Natural killer cell (primary cell): ENCODE measurements around the gene PINLYP. TPM values are rescaled to one million over a fixed set of nuclear protein-coding genes. Genes with fewer than 3 reads are reported as not detected.
A peak's percentile ranks its signal among the peaks of the same experiment; 100 is the strongest.

Experiments
- ATAC-seq, 3 donors: fragments of 150-1000 bp in 2 of 3; fragments of 200-7000 bp in 1 of 3; cut with Tn5 transposase; 1 replicate in 1 of 3; 2 replicates in 2 of 3; pipeline ENCODE4 v1.10.0; 2021; ENCODE audit warnings: mild to moderate bottlenecking in 2 of 3, moderate library complexity in 2 of 3
- DNase-seq, 2 donors: peaks; one replicate each; pipeline versions ENCODE4 v3.0.0 to v3.0.0-alpha.2; 2013 to 2021; ENCODE audit warnings: mixed read lengths in 1 of 2
- H3K27ac ChIP-seq: one replicate; pipeline ENCODE4 v1.5.1; 2013; ENCODE audit warnings: mild to moderate bottlenecking, low read length
- H3K27me3 ChIP-seq: one replicate; pipeline ENCODE4 v1.6.1; 2013; ENCODE audit warnings: low read length; ENCODE audit not compliant: control insufficient read depth, insufficient read depth
- H3K36me3 ChIP-seq: one replicate; pipeline ENCODE4 v1.6.1; 2013; ENCODE audit warnings: low read length; ENCODE audit not compliant: control insufficient read depth, insufficient read depth
- H3K4me1 ChIP-seq: one replicate; pipeline ENCODE4 v1.6.1; 2013; ENCODE audit warnings: low read length; ENCODE audit not compliant: control insufficient read depth, insufficient read depth
- H3K4me3 ChIP-seq: one replicate; pipeline ENCODE4 v1.5.1; 2013; ENCODE audit warnings: low read length
- H3K9me3 ChIP-seq: one replicate; pipeline ENCODE4 v1.6.1; 2013; ENCODE audit warnings: low read length; ENCODE audit not compliant: control insufficient read depth, insufficient read depth
- H3K27ac Mint-ChIP-seq, 2 donors: one replicate each; pipeline ENCODE4 v1.8.0; 2022; ENCODE audit warnings: mild to moderate bottlenecking in 2 of 2, mixed read lengths in 2 of 2, moderate library complexity in 1 of 2
- H3K27me3 Mint-ChIP-seq, 2 donors: one replicate each; pipeline ENCODE4 v1.8.0; 2022; ENCODE audit warnings: low read depth in 2 of 2, mixed read lengths in 2 of 2
- H3K36me3 Mint-ChIP-seq: one replicate; pipeline ENCODE4 v1.8.0; 2022; ENCODE audit warnings: mixed read lengths
- H3K4me1 Mint-ChIP-seq, 2 donors: one replicate each; pipeline ENCODE4 v1.8.0; 2022; ENCODE audit warnings: mixed read lengths in 2 of 2
- H3K4me3 Mint-ChIP-seq: one replicate; pipeline ENCODE4 v1.8.0; 2022; ENCODE audit warnings: mild to moderate bottlenecking, moderate library complexity, mixed read lengths
- H3K9me3 Mint-ChIP-seq, 2 donors: one replicate each; pipeline ENCODE4 v1.8.0; 2022; ENCODE audit warnings: mixed read lengths in 2 of 2
- WGBS: methylation state at CpG from one replicate; pipeline ENCODE4 v1.1.7; 2013; ENCODE audit warnings: missing lambda C conversion rate; ENCODE audit not compliant: insufficient coverage; 5-methylcytosine and 5-hydroxymethylcytosine counted together
- intact Hi-C: fragments of 100-400 bp; cut with micrococcal nuclease; formaldehyde crosslinking; loops from one replicate; pipeline ENCODE4 v1.14.2; 2022
- total RNA-seq, 4 donors: library from RNA; stranded (reverse); fragments of 120-200 nt in 1 of 4; gene quantifications; one replicate each; pipeline versions ENCODE4 v1.2.3 to v1.2.4, GENCODE V29; 2013 to 2022
- TF ChIP-seq, protein P1 (sequence below): fragments of 200-600 bp; IDR thresholded peaks from one replicate; pipeline ENCODE4 v1.8.0; 2022; ENCODE audit warnings: antibody characterized with exemption

The PINLYP gene
- total RNA-seq, 3 donors from 2014 or later (not counting 1 experiment from before 2014, with no cell fraction given): 1.7 to 3.0 (median 2.4) TPM

GRCh38 chr19:43616306-43616705 lies 40.7 kb downstream of the PINLYP start:
- Mint-ChIP-seq H3K4me1 (peaks cover 46 to 75% of the 10 kb centered on the region in 2 donors), H3K36me3 (no peaks in the 10 kb centered on the region), H3K4me3 (no peak overlapping the region), H3K27ac (peak overlapping the region; percentile 35 to 72), H3K27me3 (no peaks in the 10 kb centered on the region), H3K9me3 (no peaks in the 10 kb centered on the region)
- Histone ChIP-seq H3K4me3 (no peak overlapping the region), H3K27ac (no peak overlapping the region), H3K27me3 (no peaks in the 10 kb centered on the region), H3K4me1 (peaks cover 18% of the 10 kb centered on the region), H3K9me3 (no peaks in the 10 kb centered on the region), H3K36me3 (peaks cover 18% of the 10 kb centered on the region)
- TF ChIP-seq, protein P1, sequence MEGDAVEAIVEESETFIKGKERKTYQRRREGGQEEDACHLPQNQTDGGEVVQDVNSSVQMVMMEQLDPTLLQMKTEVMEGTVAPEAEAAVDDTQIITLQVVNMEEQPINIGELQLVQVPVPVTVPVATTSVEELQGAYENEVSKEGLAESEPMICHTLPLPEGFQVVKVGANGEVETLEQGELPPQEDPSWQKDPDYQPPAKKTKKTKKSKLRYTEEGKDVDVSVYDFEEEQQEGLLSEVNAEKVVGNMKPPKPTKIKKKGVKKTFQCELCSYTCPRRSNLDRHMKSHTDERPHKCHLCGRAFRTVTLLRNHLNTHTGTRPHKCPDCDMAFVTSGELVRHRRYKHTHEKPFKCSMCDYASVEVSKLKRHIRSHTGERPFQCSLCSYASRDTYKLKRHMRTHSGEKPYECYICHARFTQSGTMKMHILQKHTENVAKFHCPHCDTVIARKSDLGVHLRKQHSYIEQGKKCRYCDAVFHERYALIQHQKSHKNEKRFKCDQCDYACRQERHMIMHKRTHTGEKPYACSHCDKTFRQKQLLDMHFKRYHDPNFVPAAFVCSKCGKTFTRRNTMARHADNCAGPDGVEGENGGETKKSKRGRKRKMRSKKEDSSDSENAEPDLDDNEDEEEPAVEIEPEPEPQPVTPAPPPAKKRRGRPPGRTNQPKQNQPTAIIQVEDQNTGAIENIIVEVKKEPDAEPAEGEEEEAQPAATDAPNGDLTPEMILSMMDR: no peak
- no CpG with 5 or more reads among the region's 1 CpG for WGBS
- ATAC-seq: no peak
- no peak for DNase-seq
- intact Hi-C loops: no loop called here

GRCh38 chr19:43616954-43617353 lies 41.4 kb downstream of the PINLYP start:
- Mint-ChIP-seq H3K9me3 (no peaks in the 10 kb centered on the region), H3K27ac (peak overlapping the region; percentile 35 to 72), H3K36me3 (no peaks in the 10 kb centered on the region), H3K4me3 (no peak overlapping the region), H3K4me1 (peaks cover 41 to 69% of the 10 kb centered on the region in 2 donors), H3K27me3 (no peaks in the 10 kb centered on the region)
- Histone ChIP-seq H3K36me3 (peaks cover 16% of the 10 kb centered on the region), H3K27ac (no peak overlapping the region), H3K27me3 (no peaks in the 10 kb centered on the region), H3K9me3 (no peaks in the 10 kb centered on the region), H3K4me3 (no peak overlapping the region), H3K4me1 (peaks cover 18% of the 10 kb centered on the region)
- DNase-seq (no peak), ATAC-seq (no peak)
- intact Hi-C loops: no loop called here
- WGBS: 88% methylated on average over 6 of the region's 6 CpGs
- TF ChIP-seq, protein P1: no peak

DNA sequence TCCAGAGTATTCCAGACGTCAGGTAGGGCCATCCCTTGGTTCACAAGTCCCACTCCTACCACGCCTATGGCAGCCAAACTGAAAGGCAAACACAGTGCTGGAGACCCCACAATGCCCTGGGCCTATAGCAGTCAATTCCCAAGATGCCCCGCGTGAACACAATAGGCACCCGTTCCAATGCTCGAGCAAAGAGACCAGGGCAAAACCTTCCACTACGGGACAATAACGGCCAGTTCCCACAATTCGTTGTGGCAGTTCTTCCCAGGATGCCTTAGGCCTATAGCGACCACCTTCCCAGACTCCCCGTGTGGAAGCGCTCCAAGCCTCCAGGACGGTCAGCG lies 43.3 kb downstream of the PINLYP start:
- peak overlapping the region; percentile 93 to 96 for H3K27ac Mint-ChIP-seq
- WGBS: 1% methylated on average over 14 of the region's 14 CpGs
- H3K9me3 Mint-ChIP-seq: no peaks in the 10 kb centered on the region
- H3K27me3 Mint-ChIP-seq: no peaks in the 10 kb centered on the region
- ATAC-seq (peak; percentile 2 to 9 (median 6)), DNase-seq (peak in 1 of 2 donors; percentile 61)
- TF ChIP-seq, protein P1: no peak
- peak overlapping the region; percentile 99 for H3K4me3 Mint-ChIP-seq
- H3K27ac ChIP-seq: peak overlapping the region; percentile 96
- peak overlapping the region; percentile 100 for H3K4me3 ChIP-seq
- peaks cover 27 to 52% of the 10 kb centered on the region in 2 donors for H3K4me1 Mint-ChIP-seq
- no peaks in the 10 kb centered on the region for H3K36me3 Mint-ChIP-seq
- intact Hi-C loops: loop anchor here (1.0 kb wide), 1 partner anchor 23 kb away; the partner anchor contains the start of genes IRGQ and ZNF576
- H3K27me3 ChIP-seq: no peaks in the 10 kb centered on the region
- H3K36me3 ChIP-seq: no peaks in the 10 kb centered on the region
- peaks cover 18% of the 10 kb centered on the region for H3K4me1 ChIP-seq
- no peaks in the 10 kb centered on the region for H3K9me3 ChIP-seq
